KOPT-K1 (cell line): Measurements from ENCODE around the gene ADRA2B.
A peak's percentile ranks its signal among the peaks of the same experiment; 100 is the strongest.

ENCODE experiments used
- H3K27ac ChIP-seq: fragments of 200-600 bp; sonication (generic); 2 replicates; pipeline ENCODE4 v1.5.1; 2016; ENCODE audit warnings: antibody characterized with exemption, mild to moderate bottlenecking, low read depth, low read length; ENCODE audit not compliant: poor library complexity, severe bottlenecking
- H3K36me3 ChIP-seq: fragments of 200-600 bp; sonication (generic); 2 replicates; pipeline ENCODE4 v1.5.1; 2017; ENCODE audit warnings: antibody characterized with exemption, mild to moderate bottlenecking, low read length, moderate library complexity; ENCODE audit not compliant: insufficient read depth
- H3K9me3 ChIP-seq: fragments of 200-600 bp; sonication (generic); 2 replicates; pipeline ENCODE4 v1.5.1; 2017; ENCODE audit warnings: antibody characterized with exemption, low read length, mild to moderate bottlenecking; ENCODE audit not compliant: insufficient read depth, poor library complexity, severe bottlenecking

The ADRA2B gene

DNA sequence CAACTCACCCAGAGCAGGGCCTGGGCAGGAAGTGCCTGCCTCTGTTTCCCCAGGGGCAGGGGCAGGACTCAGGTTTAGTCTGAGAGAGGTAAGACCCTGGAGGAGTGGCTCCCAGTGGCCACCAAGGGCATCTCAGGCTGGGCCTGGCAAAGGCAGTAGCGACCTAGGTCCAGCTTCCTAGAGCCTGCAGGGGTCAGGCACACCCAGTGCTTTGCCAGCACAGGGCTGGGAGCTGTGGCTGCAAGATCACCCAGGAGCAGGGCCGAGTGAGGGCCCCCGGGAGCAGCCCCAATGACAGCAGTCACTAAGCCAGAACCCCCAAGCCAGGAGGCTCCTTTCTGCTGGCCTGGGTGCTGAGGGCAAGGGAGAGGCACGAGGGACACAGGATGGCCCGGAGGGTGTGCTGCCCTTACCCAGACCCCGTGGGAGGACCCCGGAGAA is 37.6 kb upstream of the ADRA2B start:
- Histone ChIP-seq H3K36me3 (no peaks in the 10 kb centered on the region), H3K27ac (peak overlapping the region; percentile 41), H3K9me3 (no peaks in the 10 kb centered on the region)

DNA sequence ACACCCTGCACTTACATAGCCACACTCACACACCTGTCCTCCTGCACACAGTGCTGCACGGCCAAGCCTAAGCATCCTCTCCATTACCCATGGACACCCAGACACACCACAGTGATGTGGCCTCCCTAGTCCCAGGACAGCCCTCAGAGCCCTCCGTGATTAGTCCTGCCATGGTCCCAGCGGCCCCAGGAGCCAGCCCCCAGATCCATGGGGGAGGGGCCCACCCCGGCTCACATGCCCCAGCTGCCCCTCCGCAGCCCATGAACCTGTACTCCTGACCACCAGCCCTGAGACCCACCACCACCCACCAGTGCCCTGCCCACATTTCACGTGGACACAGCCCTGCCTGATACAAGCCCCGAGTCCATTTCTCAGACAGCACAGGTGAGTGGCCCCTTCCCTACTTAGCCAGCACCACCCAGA is 36.9 kb upstream of the ADRA2B start:
- H3K9me3 ChIP-seq = no peaks in the 10 kb centered on the region
- no peaks in the 10 kb centered on the region for H3K36me3 ChIP-seq
- H3K27ac ChIP-seq = peak overlapping the region; percentile 41

GRCh38 chr2:96152304-96153161 is 36.2 kb upstream of the ADRA2B start:
- no peaks in the 10 kb centered on the region for H3K36me3 ChIP-seq
- H3K27ac ChIP-seq = peak overlapping the region; percentile 41
- no peaks in the 10 kb centered on the region for H3K9me3 ChIP-seq

DNA sequence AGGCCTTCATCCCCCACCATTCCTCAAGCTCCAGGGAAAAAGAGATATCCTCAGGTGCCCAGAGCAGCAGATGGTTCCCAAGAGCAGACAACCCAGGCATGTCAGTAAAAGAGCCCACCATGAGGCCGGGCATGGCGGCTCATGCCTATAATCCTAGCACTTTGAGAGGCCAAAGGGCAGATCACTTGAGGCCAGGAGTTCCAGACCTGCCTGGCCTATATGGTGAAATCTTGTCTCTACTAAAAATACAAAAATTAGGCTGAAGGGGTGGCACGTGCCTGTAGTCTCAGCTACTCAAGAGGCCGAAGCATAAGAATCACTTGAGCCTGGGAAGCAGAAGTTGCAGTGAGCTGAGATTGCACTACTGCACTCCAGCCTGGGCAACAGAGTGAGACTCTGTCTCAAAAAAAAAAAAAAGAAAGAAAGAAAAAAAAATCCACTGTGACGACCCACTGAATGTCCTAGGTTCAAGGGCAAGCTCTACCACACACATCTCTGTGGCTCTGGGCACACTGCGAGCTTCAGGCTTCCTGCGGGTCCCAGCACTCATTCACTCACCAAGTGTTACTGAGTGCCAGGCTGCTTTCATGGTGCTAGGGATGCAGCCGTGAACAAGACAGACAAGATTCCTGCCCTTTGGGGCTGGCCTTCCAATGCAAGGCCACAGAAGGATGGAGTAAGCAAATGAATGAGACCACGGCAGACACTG is 35.4 kb upstream of the ADRA2B start:
- Histone ChIP-seq H3K27ac (peak overlapping the region; percentile 41), H3K36me3 (no peaks in the 10 kb centered on the region), H3K9me3 (no peaks in the 10 kb centered on the region)

DNA sequence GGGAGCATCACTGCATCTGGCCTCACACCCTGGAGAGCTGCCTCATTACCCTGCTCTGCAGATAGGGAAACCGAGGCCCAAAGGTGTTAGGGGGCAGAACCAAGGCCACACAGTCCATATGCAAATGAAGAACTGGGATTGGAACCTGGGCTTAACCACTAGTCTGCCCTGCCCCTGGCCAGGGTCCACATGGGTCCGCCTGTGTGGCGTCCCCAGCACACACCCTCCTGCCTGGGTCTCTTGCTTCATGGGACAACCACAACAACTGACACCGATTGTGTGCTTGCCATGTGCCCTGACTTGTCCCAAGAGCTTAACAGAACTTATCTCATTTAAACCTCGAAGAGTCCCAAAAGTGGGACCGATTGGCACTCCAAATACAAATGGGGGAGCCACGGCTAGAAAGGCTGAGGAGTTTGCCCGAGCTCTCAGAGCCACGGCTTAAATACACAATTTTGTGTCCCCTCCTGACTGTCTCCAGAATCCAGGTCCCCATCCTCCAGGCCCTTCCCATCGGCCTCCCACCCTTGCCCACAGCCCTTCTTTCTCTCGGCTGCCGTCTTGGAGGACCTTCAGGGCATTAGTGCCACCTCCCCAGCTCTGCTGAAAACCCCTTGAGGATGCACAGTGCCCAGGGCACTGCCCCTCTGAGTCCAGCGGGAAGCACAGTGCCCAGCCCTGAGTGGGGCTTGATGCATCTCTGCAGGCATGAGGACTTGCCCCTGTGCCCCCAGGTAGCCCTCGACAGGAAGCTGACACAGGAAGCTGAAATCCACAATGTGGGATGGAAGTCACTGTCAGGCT is 34.6 kb upstream of the ADRA2B start:
- Histone ChIP-seq H3K36me3 (no peaks in the 10 kb centered on the region), H3K27ac (peak overlapping the region; percentile 31), H3K9me3 (no peaks in the 10 kb centered on the region)

DNA sequence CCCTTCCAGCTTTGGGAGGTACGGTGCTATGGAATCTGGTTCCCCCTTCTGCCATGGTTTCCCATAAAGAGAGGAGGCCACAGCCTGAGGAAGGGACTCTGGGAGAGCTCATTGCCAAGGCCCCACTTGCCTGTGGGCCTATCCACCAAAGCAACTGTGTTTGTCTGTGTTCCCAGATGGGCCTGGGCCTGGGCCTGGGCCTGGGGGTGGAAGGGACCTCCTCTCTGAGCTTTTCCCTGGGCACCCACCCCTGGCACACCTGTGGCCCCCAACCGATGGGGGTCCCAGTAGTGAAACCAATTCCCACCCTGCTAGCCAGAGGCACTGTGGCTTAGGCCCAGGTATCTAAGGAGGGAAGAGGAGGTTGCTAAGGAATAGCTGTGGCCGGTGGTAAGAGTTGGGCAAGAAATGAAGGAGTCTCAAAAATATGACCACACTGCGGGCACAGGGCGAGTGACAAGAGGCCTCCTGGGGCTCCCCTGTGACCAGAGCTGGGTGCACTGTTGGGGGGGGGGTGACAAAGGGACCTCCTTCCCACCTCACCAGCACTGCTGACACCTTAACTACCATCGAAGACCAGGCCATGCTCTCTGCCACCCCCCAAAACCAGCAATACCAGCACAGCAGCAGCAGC is 33.8 kb upstream of the ADRA2B start:
- Histone ChIP-seq H3K27ac (peak overlapping the region; percentile 4), H3K9me3 (no peaks in the 10 kb centered on the region), H3K36me3 (no peaks in the 10 kb centered on the region)

DNA sequence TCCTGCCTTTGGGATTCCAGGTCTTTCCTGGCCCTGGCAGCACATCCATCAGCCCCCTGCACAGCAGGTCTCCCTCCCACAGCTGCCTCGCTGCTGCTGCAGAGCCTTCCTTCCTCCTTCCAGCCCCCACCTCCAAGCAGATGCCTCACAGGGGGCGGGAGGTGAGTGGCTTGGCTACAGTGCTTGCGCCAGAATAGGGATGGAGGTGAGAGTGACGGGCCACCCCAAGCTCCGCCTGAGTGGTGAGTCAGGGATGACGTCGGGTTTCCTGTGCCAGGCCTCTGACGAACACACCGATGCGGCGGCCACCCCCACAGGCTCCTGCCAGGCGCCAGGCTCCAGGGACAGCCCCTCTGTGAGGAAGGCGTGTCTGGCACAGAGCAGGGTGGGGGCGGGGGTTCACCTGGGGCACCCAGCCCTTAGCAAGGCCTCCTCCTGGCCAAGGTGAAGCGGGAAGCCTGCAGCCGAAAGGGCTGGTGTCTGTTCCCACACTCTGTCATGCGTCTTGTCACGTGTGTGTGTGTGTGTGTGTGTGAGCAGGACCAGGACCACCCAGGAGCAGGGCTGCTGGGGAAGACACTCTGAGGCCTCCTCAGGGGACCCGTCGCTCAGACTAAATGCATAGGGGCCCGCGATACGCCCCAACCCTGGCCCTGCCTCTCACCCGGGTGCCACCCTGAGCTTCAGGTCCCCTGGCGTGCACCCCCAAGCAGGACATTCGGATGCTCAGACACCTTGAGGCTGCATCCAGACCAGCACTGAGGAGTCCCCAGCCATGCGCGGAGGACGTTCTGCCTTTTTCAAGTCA is 32.2 kb upstream of the ADRA2B start:
- Histone ChIP-seq H3K9me3 (no peaks in the 10 kb centered on the region), H3K36me3 (peaks cover 7% of the 10 kb centered on the region), H3K27ac (peak overlapping the region; percentile 96)

- H3K27ac ChIP-seq = peak overlapping the region; percentile 96
- H3K36me3 ChIP-seq = peaks cover 16% of the 10 kb centered on the region
- H3K9me3 ChIP-seq = no peaks in the 10 kb centered on the region
These were observed 31.3 kb upstream of the ADRA2B start for GRCh38 chr2:96147593-96148201.

GRCh38 chr2:96146881-96147592 is 30.7 kb upstream of the ADRA2B start:
- H3K9me3 ChIP-seq = no peaks in the 10 kb centered on the region
- peaks cover 23% of the 10 kb centered on the region for H3K36me3 ChIP-seq
- peak overlapping the region; percentile 96 for H3K27ac ChIP-seq

GRCh38 chr2:96146153-96146880 is 29.9 kb upstream of the ADRA2B start:
- peak overlapping the region; percentile 96 for H3K27ac ChIP-seq
- peaks cover 28% of the 10 kb centered on the region for H3K36me3 ChIP-seq
- H3K9me3 ChIP-seq = no peaks in the 10 kb centered on the region

- peaks cover 28% of the 10 kb centered on the region for H3K36me3 ChIP-seq
- no peaks in the 10 kb centered on the region for H3K9me3 ChIP-seq
- H3K27ac ChIP-seq = peak overlapping the region; percentile 96
These were observed 29.4 kb upstream of the ADRA2B start for GRCh38 chr2:96145848-96146152.

DNA sequence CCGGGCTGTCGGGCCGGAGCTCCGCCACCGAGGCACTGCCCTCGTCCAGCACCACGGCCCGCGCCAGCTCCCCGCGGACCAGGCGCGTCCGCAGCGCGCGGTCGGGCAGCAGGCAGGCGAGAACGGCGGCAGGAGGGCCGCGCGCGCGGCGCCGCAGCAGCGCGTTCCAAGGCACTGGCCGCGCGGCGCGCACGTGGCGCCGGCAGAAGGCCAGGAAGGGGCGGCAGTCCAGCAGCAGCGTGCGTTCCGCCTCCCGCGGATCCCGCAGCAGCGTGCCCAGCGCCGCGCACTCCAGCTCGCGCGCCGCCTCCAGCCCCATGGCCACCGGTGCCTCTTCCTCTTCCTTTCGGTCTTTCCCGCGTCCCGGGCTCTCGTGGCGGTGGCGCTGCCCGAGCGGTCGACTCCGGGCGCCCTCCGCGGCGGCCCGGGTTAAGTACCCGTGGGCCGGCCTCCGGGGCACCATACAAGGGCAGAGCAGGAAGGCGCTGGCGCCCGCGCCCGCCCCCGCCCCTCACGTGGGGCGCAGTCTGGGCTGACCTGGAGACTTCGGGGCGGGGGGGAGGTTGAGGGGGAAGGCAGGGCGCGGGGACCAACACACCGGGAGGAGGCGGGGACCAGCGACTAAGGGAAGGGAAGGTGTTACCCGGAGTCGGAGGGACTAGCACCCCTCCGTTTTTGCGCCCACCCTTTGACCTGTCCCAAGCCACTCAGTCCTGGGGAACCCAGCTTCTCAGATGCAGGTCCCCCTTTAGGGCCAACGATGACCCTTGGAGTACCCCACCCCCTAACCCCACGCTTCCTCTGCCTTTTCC is 28.9 kb upstream of the ADRA2B start, which contains the start of gene DUSP2:
TSS of gene DUSP2 (minus strand) at position 405 of the 812 bp plus-strand sequence. CDS start at position 319, 86 bp downstream.
- Histone ChIP-seq H3K27ac (peak within 1 kb of the TSS; percentile 96), H3K9me3 (no peaks in the 10 kb centered on the region), H3K36me3 (peaks cover 28% of the 10 kb centered on the region)
